HG03025 (cell line): ENCODE results near the gene ELOA.
A peak's percentile ranks its signal among the peaks of the same experiment; 100 is the strongest.
"Not testable (repeated sequence)": the region's sequence is repeated elsewhere in the genome, so short reads cannot be mapped to it uniquely, and the experiment has no call there.

Source experiments
- ATAC-seq: cut with Tn5 transposase; IDR thresholded peaks from one replicate; pipeline ENCODE4 v1.9.1; 2021; ENCODE audit warnings: mild to moderate bottlenecking, moderate library complexity; ENCODE audit not compliant: unreplicated experiment, low FRiP score

The ELOA gene

GRCh38 chr1:23779826-23780371 lies 36.6 kb downstream of the ELOA start:
- no peak for ATAC-seq

GRCh38 chr1:23783141-23783540 lies 39.9 kb downstream of the ELOA start:
- ATAC-seq: not testable (repeated sequence)

DNA sequence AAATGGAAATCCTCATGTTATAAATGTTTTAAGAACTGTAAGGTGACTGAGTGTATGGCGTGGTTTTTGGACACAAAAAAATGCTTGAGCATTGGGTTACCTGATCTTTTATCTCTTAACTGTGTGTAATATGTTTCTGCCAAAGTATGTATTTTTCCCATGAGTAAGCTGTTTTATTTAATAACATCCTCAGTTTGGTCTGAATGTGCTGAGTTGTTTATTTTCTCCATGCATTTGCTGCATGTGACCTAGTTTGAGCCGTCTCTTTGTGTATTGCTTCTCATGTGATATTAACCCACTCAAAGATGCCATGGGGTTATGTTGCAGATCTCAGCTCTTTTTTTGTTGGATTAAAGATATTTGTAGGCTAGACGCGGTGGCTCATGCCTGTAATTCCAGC lies 41.6 kb downstream of the ELOA start:
- no peak for ATAC-seq

DNA sequence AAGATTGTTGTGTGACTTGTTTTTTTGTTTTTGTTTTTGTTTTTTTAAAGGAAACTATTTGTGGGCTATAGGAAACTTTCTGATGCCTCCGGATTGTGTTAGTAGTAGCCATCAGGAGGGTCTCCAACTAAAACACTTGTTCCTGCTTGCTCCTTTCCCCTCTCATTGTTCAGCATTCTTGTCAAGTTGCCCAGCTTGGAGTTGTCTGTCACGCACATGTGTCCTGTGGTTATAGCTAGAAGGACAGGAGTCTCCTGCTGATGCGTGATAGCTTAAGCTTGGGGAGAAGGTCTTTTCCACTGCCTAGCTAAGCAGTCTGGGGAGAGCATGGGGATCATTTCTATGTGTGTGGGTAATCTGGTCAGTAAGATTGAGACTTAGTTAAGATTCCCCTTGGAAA lies 44.4 kb downstream of the ELOA start:
- ATAC-seq: no peak

DNA sequence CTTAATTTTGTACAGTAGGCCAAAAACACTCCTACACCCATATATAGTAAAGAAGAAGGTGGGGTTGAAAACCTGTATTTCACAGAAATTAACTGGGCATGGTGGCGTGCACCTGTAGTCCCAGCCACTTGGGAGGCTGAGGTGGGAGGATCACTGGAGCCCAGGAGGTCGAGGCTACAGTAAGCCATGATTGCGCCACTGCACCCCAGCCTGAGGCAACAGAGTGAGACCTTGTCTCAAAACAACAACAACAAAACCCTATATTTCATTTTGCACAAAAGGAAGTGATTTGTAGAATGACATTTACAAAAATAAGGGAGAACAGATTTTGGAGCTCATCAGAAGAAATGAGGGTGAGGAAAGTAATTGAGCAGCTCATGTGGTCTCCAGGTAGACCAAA lies 45.4 kb downstream of the ELOA start:
- ATAC-seq: no peak

DNA sequence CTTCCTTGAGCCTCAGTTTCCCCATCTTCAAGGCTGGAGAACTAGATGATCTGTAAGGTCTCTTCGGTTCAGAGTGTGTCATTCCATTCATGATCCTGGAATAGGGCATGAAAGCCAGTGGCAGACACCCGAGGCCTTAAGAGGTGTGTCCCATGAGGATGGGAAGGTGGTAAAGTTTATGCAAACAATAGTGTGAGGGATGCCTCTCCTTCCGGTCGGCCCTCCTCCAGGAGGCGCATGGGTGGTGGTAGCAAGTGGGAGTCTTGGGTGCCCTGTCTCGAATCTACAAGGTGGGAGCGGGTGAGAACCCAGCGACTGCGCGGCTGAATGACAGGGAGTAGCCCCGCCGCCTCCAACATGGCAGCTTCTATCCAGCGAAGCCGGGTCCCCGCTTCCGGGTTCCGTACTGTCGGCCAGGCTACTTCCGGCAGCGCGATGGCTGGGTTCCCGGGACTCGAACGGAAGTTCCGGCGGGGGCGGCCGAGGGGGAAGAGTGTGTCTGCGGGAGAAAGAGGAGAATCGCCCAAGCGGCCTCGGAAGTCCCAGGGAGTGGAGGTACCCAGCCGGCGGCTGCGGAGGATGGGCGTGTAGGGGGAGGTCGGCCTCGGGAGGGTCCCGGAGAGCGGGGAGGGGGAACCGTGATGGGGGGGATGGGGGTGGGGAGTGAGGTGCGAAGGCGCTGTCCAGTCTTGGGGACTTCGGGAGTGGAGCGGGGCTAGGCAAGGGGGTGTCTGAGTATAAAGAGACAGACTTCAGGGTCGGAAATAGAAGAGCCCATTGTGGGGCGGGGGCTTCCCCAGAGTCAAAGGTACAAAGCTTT lies 47.6 kb downstream of the ELOA start, which contains the start of gene LYPLA2:
Gene LYPLA2, plus strand, starts transcription at position 450 of the 820 bp plus-strand sequence. CDS start 1,538 bp downstream, outside the sequence.
- peak; percentile 63 for ATAC-seq

- ATAC-seq: no peak
These were observed 48.3 kb downstream of the ELOA start for GRCh38 chr1:23791516-23792047.

DNA sequence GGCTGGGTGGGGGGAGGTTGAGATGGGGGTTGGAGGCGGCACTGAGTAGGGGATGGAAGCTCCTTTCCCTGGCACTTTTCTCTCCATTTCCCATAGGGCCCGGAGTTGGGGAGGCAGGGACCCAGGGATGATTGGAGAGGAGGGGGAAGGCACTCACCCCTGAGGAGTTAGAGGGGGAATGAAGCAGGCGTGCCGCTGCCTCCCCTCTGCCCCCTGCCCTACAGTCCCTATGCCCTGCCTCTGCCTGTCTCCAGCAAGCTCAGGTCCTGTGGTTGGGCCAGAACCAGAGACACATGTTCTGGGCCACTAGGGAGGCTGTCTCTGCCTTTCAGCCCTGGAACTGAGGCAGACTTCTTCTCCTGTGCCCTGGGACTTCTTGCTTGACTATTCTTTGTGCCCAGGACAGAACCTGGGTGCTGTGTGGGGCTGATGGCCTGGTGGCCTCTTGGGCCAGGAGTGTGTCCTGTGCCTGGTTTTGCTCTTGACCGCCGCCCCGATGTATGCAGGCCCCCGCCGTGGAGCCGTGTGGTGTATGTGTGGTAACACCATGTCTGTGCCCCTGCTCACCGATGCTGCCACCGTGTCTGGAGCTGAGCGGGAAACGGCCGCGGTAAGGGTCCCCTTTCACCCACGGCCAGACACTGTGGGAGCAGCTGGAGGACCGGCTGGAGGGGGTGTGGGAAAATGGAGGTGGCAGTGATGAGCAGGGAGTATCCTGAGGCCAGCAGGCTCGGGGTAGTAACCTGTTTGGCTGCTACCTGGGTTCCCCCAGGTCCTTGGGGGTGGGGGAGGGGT lies 49.1 kb downstream of the ELOA start:
- no peak for ATAC-seq

DNA sequence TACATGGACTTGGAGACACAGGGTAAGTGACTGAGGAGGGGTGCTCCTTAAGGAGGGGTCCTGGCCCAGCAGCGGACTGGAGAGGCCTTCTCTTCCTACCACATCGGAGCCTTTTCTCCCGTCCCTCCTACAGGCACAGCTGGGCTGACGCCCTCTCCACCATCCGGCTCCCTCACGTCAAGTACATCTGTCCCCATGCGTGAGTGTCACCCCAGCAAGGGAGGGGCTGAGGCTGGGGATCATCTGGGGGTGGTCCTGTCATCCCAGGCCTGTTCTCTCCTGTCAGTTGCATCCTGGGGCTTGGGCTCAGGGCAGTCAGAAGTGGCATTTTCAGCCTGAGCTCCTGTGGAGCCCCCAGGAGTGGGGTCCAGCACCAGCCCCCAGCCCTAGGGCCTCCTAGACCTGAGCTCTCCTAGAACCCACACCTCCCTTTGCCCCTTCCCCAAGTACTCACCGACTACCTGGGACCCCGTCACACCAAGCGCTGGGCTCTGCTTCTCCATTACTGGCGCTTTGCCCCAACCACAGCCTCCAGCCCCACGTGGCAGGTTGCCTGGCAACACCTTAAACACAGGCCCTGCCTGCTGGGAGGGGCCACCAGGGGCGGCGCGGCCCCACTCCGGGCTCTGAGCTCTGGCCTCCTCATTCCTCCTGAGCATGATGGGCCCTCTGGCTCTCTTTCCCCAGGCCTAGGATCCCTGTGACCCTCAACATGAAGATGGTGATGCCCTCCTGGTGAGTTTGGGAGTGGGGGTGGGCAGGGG lies 49.9 kb downstream of the ELOA start:
- no peak for ATAC-seq

DNA sequence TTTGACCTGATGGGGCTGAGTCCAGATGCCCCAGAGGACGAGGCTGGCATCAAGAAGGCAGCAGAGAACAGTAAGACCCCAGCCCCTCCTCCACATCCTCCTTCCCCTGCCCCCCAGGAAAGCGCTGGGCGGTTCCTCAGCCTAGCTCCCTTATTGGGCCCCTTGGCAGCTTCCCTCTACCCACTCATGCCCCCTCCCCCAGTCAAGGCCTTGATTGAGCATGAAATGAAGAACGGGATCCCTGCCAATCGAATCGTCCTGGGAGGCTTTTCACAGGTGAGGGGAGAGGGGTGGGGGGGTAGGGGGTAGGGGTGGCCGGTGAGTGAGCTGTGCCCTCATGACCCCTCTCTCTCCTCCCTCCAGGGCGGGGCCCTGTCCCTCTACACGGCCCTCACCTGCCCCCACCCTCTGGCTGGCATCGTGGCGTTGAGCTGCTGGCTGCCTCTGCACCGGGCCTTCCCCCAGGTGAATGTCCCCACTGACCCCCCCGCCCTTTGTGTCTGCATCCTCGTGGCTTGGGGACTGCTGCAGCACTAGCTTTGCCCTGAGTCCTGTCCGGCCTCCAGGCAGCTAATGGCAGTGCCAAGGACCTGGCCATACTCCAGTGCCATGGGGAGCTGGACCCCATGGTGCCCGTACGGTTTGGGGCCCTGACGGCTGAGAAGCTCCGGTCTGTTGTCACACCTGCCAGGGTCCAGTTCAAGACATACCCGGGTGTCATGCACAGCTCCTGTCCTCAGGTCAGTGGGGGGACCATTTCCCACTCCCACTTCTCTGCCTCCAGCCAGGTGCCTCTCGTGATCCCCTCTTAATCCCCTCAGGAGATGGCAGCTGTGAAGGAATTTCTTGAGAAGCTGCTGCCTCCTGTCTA lies 50.8 kb downstream of the ELOA start:
- no peak for ATAC-seq

GRCh38 chr1:23794732-23795182 lies 51.5 kb downstream of the ELOA start:
- ATAC-seq: not testable (repeated sequence)

- ATAC-seq: no peak
These were observed 52.6 kb downstream of the ELOA start for GRCh38 chr1:23795676-23796465.

GRCh38 chr1:23796466-23797271 lies 53.4 kb downstream of the ELOA start:
- ATAC-seq: no peak

DNA sequence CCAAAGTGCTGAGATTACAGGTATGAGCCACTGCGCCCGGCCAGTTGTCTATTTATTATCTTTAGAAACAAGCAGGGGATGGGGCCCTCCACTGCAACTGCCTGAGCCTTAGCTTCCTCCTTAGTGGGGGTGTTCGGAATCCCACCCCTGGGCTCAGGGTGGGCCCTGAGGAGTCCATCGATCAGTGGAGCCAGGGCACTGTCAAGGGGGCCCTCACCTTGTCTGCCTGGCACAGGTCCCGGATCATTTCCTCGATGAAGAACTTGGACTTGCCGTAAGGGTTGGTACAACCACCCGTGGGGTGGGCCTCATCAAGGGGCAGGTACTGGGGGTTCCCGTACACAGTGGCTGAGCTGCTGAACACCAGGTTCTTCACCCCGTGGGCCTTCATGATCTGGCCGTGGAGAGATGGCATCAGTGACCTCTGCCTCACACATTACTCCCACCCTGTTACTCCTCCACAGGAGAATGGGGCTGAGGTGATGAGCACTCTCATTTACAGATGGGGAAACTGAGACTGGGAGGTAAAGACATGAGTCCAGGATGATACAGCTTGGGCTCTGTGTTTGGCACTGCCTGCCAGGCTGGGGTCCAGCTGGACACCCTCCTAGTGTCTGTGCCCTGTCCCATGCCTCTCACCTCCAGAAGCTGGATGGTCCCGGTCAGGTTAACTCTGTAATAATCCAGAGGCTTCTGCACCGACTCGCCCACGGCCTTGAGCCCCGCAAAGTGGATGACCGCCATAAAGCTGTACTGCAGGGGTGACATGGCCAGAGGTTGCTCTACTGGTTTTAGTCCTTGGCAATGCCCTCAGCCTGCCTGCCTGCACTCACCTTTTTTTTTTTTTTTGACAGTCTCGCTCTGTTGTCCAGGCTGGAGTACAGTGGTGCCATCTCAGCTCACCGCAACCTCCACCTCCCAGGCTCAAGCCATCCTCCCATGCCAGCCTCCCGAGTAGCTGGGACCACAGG lies 54.5 kb downstream of the ELOA start:
- ATAC-seq: no peak

DNA sequence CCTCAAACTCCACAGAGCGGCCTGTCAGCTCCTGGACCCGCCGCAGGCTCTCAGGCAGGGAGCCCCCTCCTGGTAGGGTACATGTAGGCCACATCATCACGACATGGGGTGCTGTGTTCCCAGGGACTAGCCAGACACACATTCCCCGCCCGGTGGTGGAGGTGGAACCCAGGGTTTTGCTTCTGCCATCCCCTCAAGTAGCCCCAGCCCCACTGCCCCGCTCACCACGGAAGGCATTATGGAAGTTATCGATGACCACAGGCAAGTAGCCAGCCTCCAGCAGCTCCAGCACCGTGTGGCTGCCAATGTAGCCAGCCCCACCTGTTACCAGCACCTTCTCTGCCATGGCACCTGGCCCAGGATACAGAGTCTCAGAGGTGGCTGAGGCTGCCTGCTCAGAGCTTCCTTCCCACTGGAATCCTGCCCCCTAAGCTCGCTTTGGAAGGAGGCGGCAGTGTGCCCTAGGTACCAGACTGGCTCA lies 55.4 kb downstream of the ELOA start:
- ATAC-seq: no peak

DNA sequence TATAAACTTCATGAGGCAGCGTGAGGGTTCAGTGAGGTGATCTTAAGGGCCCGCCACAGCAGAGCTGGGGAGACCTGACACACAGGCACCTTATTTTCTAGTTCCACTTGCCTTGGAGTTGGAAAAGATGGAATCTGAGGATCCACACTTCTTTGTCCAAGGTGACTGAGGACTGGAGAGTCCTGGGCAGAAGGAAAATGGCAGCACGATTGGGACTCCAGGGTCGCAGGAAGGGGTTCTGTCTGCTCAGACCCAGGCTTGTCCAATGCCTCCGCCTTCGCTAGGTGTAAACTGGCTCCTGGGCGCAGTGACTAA lies 55.9 kb downstream of the ELOA start:
- ATAC-seq: no peak
